Cardiac fibroblast (primary cell): ENCODE data around the gene PABPN1L.

ENCODE experiments used
- DNase-seq, 2 donors: peaks; one replicate each; pipeline versions ENCODE4 v3.0.0 to v3.0.0-alpha.2; 2010; ENCODE audit warnings: low read depth in 2 of 2
- H3K4me3 ChIP-seq, 2 donors: replicated peaks in 1 of 2; 1 replicate in 1 of 2; 2 replicates in 1 of 2; pipeline ENCODE4 v1.5.1; 2011; ENCODE audit warnings: low read depth in 2 of 2, low read length in 2 of 2, mild to moderate bottlenecking in 2 of 2, moderate library complexity in 1 of 2
- CTCF ChIP-seq: IDR thresholded peaks from one replicate; pipeline ENCODE4 v1.5.1; 2011; ENCODE audit warnings: low read depth, mild to moderate bottlenecking, low read length, inconsistent platforms

PABPN1L gene

GRCh38 chr16:88821168-88821850, 45.2 kb downstream of the PABPN1L start:
- H3K4me3 ChIP-seq, result no peak overlapping the region
- TF ChIP-seq CTCF, result no peak
- no peak for DNase-seq

GRCh38 chr16:88820385-88821025, 46.0 kb downstream of the PABPN1L start:
- DNase-seq, result no peak
- TF ChIP-seq CTCF, result no peak
- no peak overlapping the region for H3K4me3 ChIP-seq

GRCh38 chr16:88819126-88819525, 47.3 kb downstream of the PABPN1L start:
- no peak overlapping the region for H3K4me3 ChIP-seq
- no peak for TF ChIP-seq CTCF
- no peak for DNase-seq

- no peak for TF ChIP-seq CTCF
- H3K4me3 ChIP-seq, result no peak overlapping the region
- no peak for DNase-seq
Measured at GRCh38 chr16:88818575-88818874, 47.9 kb downstream of the PABPN1L start.

GRCh38 chr16:88817785-88818574, 48.5 kb downstream of the PABPN1L start:
- no peak overlapping the region for H3K4me3 ChIP-seq
- no peak for DNase-seq
- TF ChIP-seq CTCF, result no peak

GRCh38 chr16:88816736-88817535, 49.5 kb downstream of the PABPN1L start:
- TF ChIP-seq CTCF, result no peak
- DNase-seq, result no peak

More at GRCh38 chr16:88816736-88817535, 49.5 kb downstream of the PABPN1L start:
- H3K4me3 ChIP-seq, result no peak overlapping the region
